OCI-LY7 (cell line): ENCODE data around the gene PLEK2. TPM values are rescaled to one million over a fixed set of nuclear protein-coding genes. Genes with fewer than 3 reads are reported as not detected.

Experiments
- BruUV-seq: library from RNA; stranded (reverse); fragments of 400-500 nt; replicated peaks from 2 replicates; lab custom pipeline; 2021; lab: Mats Ljungman, UMichigan
- CTCF ChIA-PET: fragments of 300-600 bp; sonication (Branson Sonifier 250); formaldehyde crosslinking; loops from one replicate; lab custom pipeline; 2022; ENCODE audit warnings: antibody characterized with exemption; ENCODE audit not compliant: unreplicated experiment; lab: Charles Lee
- POLR2A ChIA-PET: fragments of 300-600 bp; sonication (Branson Sonifier 250); formaldehyde crosslinking; loops from one replicate; lab custom pipeline; 2022; ENCODE audit warnings: antibody characterized with exemption; lab: Charles Lee
- DNase-seq: peaks from one replicate; pipeline ENCODE4 v3.0.0-alpha.2; 2015; ENCODE audit warnings: low spot score
- H2AFZ ChIP-seq: fragments of 200-600 bp; sonication (generic), shearing (Covaris generic); 2 replicates; pipeline ENCODE4 v1.6.1; 2014; ENCODE audit warnings: mild to moderate bottlenecking, antibody characterized with exemption, low read length, moderate library complexity
- H3K27ac ChIP-seq: fragments of 200-600 bp; sonication (generic); 2 replicates; pipeline ENCODE4 v1.5.1; 2014; ENCODE audit warnings: mixed run types, low read depth, mild to moderate bottlenecking, moderate library complexity, low read length, inconsistent platforms; ENCODE audit not compliant: poor library complexity, severe bottlenecking
- H3K36me3 ChIP-seq: fragments of 200-600 bp; sonication (generic); 2 replicates; pipeline ENCODE4 v1.6.1; 2014; ENCODE audit warnings: mild to moderate bottlenecking, antibody characterized with exemption, low read length, moderate library complexity, mixed read lengths; ENCODE audit not compliant: insufficient read depth
- H3K4me1 ChIP-seq: fragments of 200-600 bp; sonication (generic); 2 replicates; pipeline ENCODE4 v1.5.1; 2014; ENCODE audit warnings: mild to moderate bottlenecking, low read length; ENCODE audit not compliant: insufficient read depth, poor library complexity, severe bottlenecking
- H3K4me2 ChIP-seq: fragments of 200-600 bp; sonication (generic); 2 replicates; pipeline ENCODE4 v1.6.1; 2014; ENCODE audit warnings: mild to moderate bottlenecking, low read length
- H3K4me3 ChIP-seq: fragments of 200-600 bp; sonication (generic); 2 replicates; pipeline ENCODE4 v1.5.1; 2014; ENCODE audit warnings: mild to moderate bottlenecking, low read depth, low read length; ENCODE audit not compliant: poor library complexity, severe bottlenecking
- H3K79me2 ChIP-seq: fragments of 200-600 bp; sonication (generic); 2 replicates; pipeline ENCODE4 v1.6.1; 2016; ENCODE audit warnings: low read depth, mild to moderate bottlenecking, low read length, moderate library complexity, mixed read lengths; ENCODE audit not compliant: insufficient read depth
- H3K9me2 ChIP-seq: fragments of 200-600 bp; sonication (generic); 2 replicates; pipeline ENCODE4 v1.6.1; 2016; ENCODE audit warnings: mild to moderate bottlenecking, low read length, mixed read lengths; ENCODE audit not compliant: insufficient read depth
- H3K9me3 ChIP-seq: fragments of 200-600 bp; sonication (generic); 2 replicates; pipeline ENCODE4 v1.6.1; 2014; ENCODE audit warnings: mild to moderate bottlenecking, mixed run types, low read length, mixed read lengths
- H4K20me1 ChIP-seq: fragments of 200-600 bp; sonication (generic); 2 replicates; pipeline ENCODE4 v1.6.1; 2014; ENCODE audit warnings: mild to moderate bottlenecking, antibody characterized with exemption, low read length, moderate library complexity, mixed read lengths; ENCODE audit not compliant: insufficient read depth
- EZH2phosphoT487 ChIP-seq: fragments of 200-600 bp; sonication (generic); IDR thresholded peaks from 2 replicates; pipeline ENCODE4 v1.6.1; 2018; ENCODE audit warnings: low read depth, borderline replicate concordance, mild to moderate bottlenecking, mixed run types, antibody characterized with exemption, low read length, moderate library complexity, mixed read lengths
- intact Hi-C: fragments of 100-400 bp; cut with micrococcal nuclease; formaldehyde crosslinking; loops from one replicate; pipeline ENCODE4 v1.10.0; 2022; ENCODE audit not compliant: unreplicated experiment
- total RNA-seq, 2 experiments: library from RNA; depleted of rRNA in 1 of 2; stranded (reverse); fragments of >200 nt in 1 of 2; shearing (Covaris generic) in 1 of 2; gene quantifications; 2 replicates each; pipeline ENCODE4 v1.2.3, GENCODE V29; 2014 to 2022
- TF ChIP-seq, protein P1 (sequence below): fragments of 200-600 bp; sonication (generic); conservative IDR thresholded peaks from 2 replicates; pipeline ENCODE4 v1.5.1; 2014; ENCODE audit warnings: mild to moderate bottlenecking, antibody characterized with exemption, low read length, moderate library complexity, mixed read lengths

The PLEK2 gene
- total RNA-seq, 2 experiments from 2014 or later = not detected

GRCh38 chr14:67396381-67396970 is 15.5 kb downstream of the PLEK2 start:
- TF ChIP-seq, protein P1, sequence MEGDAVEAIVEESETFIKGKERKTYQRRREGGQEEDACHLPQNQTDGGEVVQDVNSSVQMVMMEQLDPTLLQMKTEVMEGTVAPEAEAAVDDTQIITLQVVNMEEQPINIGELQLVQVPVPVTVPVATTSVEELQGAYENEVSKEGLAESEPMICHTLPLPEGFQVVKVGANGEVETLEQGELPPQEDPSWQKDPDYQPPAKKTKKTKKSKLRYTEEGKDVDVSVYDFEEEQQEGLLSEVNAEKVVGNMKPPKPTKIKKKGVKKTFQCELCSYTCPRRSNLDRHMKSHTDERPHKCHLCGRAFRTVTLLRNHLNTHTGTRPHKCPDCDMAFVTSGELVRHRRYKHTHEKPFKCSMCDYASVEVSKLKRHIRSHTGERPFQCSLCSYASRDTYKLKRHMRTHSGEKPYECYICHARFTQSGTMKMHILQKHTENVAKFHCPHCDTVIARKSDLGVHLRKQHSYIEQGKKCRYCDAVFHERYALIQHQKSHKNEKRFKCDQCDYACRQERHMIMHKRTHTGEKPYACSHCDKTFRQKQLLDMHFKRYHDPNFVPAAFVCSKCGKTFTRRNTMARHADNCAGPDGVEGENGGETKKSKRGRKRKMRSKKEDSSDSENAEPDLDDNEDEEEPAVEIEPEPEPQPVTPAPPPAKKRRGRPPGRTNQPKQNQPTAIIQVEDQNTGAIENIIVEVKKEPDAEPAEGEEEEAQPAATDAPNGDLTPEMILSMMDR = no peak
- TF ChIP-seq EZH2phosphoT487 = no peak
- Histone ChIP-seq H3K36me3 (no peaks in the 10 kb centered on the region), H3K4me3 (no peak overlapping the region), H3K9me3 (no peaks in the 10 kb centered on the region), H2AFZ (no peak overlapping the region), H3K79me2 (no peaks in the 10 kb centered on the region), H4K20me1 (no peaks in the 10 kb centered on the region), H3K9me2 (no peaks in the 10 kb centered on the region), H3K4me1 (no peaks in the 10 kb centered on the region), H3K4me2 (no peak overlapping the region), H3K27ac (no peak overlapping the region)
- ChIA-PET POLR2A (no interaction called here), CTCF (no interaction called here)
- BruUV-seq = no TSS peak
- intact Hi-C loops = no loop called here
- DNase-seq = no peak

- POLR2A ChIA-PET = no interaction called here
- Histone ChIP-seq H3K9me2 (no peaks in the 10 kb centered on the region), H3K9me3 (no peaks in the 10 kb centered on the region), H4K20me1 (no peaks in the 10 kb centered on the region), H3K4me1 (no peaks in the 10 kb centered on the region), H3K4me3 (no peak overlapping the region), H3K79me2 (no peaks in the 10 kb centered on the region), H3K4me2 (no peak overlapping the region), H3K36me3 (no peaks in the 10 kb centered on the region), H2AFZ (no peak overlapping the region), H3K27ac (no peak overlapping the region)
- no peak for DNase-seq
- CTCF ChIA-PET = no interaction called here
- BruUV-seq = no TSS peak
- no peak for TF ChIP-seq EZH2phosphoT487
- TF ChIP-seq, protein P1 = no peak
- intact Hi-C loops = no loop called here
These were observed 16.1 kb downstream of the PLEK2 start for GRCh38 chr14:67395876-67396189.

DNA sequence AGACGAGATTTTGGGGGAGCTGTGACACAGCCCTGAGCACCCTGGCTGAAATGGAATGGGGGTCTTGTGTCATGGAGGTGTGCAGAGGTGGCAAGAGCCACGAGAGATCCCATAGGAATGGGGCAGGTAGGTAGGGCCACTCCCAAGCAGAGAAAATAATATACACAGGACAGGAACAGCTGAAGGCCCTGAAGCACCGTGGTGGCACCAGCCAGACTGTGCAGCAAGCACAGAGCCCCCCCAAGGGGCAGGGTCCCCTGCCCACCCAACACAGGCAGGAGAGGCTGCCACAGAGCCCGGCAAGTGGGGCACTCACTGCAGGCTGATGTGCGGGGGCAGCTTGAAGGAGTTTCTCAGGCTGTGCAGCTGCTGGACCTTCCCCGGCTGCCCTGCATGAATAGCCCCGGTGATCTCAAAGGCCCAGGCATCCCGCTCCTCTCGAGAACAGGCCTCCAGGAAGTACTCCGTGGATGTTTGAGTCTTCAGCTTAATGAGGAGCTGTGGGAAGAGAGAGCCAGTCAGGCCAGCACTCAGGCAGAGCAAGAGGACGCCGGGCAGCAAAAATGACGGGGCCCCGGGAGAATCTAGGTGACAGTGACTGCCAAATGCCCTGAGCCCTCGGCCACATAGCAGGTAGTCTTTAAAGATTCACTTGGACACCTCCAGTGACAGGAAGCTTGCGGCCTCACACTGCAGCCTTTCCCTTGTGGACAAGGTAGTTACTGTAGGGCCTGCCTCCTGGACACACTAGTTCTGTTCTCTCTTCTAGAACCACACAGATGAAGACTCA is 16.7 kb downstream of the PLEK2 start:
- TF ChIP-seq, protein P1 = no peak
- no peak for TF ChIP-seq EZH2phosphoT487
- Histone ChIP-seq H3K4me2 (no peak overlapping the region), H3K9me3 (no peaks in the 10 kb centered on the region), H3K9me2 (no peaks in the 10 kb centered on the region), H2AFZ (no peak overlapping the region), H3K4me3 (no peak overlapping the region), H3K79me2 (no peaks in the 10 kb centered on the region), H4K20me1 (no peaks in the 10 kb centered on the region), H3K27ac (no peak overlapping the region), H3K4me1 (no peaks in the 10 kb centered on the region), H3K36me3 (no peaks in the 10 kb centered on the region)
- DNase-seq = no peak
- intact Hi-C loops = no loop called here
- BruUV-seq = no TSS peak
- CTCF ChIA-PET = no interaction called here
- POLR2A ChIA-PET = no interaction called here
